GM12872 (cell line): Measurements from ENCODE around the gene S100A13.

Source experiments
- TF ChIP-seq, protein P1 (sequence below): IDR thresholded peaks from 3 replicates; pipeline ENCODE4 v1.5.1; 2011; ENCODE audit warnings: low read depth, mild to moderate bottlenecking, low read length, moderate library complexity; ENCODE audit not compliant: insufficient read depth

The S100A13 gene

DNA sequence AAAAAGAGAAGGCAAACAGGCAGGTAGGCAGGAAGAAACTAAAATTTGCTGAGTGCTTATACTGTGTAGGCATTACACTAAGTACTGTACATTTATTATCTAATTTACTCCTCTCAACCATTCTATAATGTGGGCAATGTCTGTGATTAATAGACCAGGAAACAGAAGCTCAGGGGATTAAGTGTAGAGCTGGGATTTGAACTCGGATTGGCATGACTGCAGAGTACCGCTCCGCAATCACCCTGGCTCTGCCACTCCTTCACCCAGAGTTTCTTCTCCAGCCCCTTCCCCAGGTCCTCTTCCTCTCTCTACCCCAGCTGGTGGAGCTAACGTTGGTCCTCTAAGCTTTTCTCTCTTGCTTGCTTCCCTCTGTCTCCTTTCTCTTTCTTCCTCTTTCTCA is 50.2 kb downstream of the S100A13 start:
- TF ChIP-seq, protein P1, sequence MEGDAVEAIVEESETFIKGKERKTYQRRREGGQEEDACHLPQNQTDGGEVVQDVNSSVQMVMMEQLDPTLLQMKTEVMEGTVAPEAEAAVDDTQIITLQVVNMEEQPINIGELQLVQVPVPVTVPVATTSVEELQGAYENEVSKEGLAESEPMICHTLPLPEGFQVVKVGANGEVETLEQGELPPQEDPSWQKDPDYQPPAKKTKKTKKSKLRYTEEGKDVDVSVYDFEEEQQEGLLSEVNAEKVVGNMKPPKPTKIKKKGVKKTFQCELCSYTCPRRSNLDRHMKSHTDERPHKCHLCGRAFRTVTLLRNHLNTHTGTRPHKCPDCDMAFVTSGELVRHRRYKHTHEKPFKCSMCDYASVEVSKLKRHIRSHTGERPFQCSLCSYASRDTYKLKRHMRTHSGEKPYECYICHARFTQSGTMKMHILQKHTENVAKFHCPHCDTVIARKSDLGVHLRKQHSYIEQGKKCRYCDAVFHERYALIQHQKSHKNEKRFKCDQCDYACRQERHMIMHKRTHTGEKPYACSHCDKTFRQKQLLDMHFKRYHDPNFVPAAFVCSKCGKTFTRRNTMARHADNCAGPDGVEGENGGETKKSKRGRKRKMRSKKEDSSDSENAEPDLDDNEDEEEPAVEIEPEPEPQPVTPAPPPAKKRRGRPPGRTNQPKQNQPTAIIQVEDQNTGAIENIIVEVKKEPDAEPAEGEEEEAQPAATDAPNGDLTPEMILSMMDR, result no peak

DNA sequence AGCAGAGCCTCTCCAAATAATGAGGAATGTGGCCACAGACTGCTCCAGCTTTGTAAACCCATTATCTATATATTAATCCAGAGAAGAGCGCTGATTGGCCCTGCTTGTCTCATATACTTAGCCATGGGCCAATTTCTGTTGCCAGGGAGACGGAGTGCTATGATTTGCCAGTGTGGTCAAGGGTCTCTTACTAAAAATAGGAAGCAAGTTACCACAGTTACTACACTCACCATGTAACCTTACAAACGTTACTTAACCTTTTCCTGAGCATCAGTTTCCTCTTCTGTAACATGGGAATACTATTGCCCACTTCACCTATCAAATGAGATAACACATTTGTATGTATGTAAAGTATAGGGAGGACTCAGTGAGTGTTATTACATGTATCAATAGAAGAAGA is 54.0 kb downstream of the S100A13 start:
- TF ChIP-seq, protein P1, result no peak

DNA sequence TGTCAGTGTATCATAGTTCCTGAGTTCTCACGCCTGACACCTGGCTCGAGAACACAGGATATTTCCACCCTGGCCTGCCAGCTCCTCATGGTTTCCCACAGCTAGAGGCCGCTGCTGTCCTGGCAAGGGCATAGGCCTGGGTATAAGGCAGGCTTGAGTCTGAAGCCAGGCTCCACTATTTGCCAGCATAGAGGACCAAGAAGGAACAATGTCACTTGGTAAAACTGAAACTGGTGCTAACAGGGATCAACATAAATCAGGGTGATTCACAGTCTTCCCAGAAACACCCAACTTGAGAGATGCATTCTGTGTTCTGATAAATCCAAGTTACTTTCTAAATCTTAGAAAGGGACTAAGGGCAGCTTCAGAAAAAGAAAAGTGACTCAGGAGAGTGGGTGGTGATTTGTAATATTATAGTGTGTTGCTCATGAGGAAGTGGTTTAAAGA is 54.7 kb downstream of the S100A13 start:
- TF ChIP-seq, protein P1, result peak; percentile 82

DNA sequence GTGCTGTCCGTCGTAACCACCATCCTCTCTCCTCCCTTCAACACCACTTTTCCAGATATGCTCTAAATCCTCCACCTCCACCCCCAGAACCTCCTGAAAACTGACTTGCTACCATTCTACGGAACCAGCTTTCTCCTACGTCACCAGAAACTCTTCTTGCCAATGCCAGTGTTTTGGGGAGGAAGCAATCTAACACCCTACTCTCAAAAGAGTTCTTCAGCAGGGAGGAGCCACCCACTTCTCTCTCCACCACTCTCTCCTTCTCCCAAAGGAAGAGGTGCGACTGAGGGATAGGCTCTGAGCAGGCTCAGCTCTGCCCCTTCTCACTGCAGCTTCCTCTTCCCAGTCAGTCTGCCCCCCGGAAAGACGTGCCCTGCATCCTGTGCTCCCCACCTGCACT is 55.6 kb downstream of the S100A13 start:
- TF ChIP-seq, protein P1, result no peak

DNA sequence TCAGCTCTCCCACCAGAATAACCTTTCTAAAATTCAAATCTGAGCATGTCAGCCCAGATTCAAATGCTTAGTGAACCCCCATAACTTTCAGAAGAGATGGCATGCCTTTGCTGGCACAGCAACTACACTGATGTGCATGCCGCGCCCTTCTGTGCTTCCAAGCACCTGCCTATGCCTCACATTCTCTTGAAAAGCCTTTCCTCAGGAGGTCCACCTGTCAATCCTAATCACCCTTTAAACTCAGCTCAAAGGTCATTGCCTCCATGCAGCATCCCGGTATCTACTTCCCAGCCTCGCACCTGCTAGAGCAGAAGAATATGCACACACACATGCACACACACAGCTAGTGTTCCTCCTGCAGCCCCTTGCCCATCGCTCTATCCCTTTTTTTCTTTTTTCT is 56.4 kb downstream of the S100A13 start:
- TF ChIP-seq, protein P1, result no peak

DNA sequence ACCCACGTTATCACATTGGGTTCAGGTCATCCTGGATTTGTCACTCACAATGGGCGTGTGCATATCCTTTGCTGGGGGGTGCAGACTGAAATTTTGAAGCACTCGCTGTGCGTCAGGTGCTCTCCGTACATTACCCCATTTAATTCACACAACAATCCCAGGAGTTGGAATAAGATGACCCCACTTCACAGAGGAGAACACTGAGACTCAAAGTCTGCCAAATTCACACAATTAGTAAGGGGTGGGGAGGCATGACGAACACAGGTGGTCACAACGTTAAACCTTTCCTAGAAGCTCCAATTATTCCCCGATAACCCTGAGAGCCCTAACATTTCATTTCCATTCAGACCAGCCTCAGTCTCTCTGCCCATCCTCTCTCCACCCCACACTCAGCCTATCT is 57.8 kb downstream of the S100A13 start:
- TF ChIP-seq, protein P1, result no peak
